HAP-1 (cell line): ENCODE measurements around the gene CSTF2T.
"Not testable (repeated sequence)": the region's sequence is repeated elsewhere in the genome, so short reads cannot be mapped to it uniquely, and the experiment has no call there.

ENCODE experiments used
- DNase-seq, 2 experiments: peaks; one replicate each; pipeline ENCODE4 v3.0.0-alpha.2; 2016 to 2020; ENCODE audit warnings: low spot score in 2 of 2
- H3K27me3 ChIP-seq: fragments of 250-450 bp; sonication (Bioruptor Pico); 2 replicates; pipeline ENCODE4 v1.5.1; 2020; ENCODE audit warnings: low read depth, mild to moderate bottlenecking, moderate library complexity
- H3K36me3 ChIP-seq: fragments of 250-450 bp; sonication (Bioruptor Pico); replicated peaks from 2 replicates; pipeline ENCODE4 v1.5.1; 2020; ENCODE audit warnings: mild to moderate bottlenecking
- H3K4me1 ChIP-seq: fragments of 250-450 bp; sonication (Bioruptor Pico); 2 replicates; pipeline ENCODE4 v1.5.1; 2020; ENCODE audit warnings: mild to moderate bottlenecking
- H3K4me3 ChIP-seq: fragments of 250-450 bp; sonication (Bioruptor Pico); 2 replicates; pipeline ENCODE4 v1.5.1; 2020; ENCODE audit warnings: mild to moderate bottlenecking, moderate library complexity
- H3K9me3 ChIP-seq: fragments of 250-450 bp; sonication (Bioruptor Pico); 2 replicates; pipeline ENCODE4 v1.5.1; 2020; ENCODE audit warnings: mild to moderate bottlenecking, moderate library complexity
- in situ Hi-C: fragments of 300-500 bp; cut with MboI; formaldehyde crosslinking; loops from 3 replicates; pipeline ENCODE4 v1.14.3; 2020; ENCODE audit warnings: low sequenced_read_pairs, inconsistent platforms, mixed read lengths

The CSTF2T gene

DNA sequence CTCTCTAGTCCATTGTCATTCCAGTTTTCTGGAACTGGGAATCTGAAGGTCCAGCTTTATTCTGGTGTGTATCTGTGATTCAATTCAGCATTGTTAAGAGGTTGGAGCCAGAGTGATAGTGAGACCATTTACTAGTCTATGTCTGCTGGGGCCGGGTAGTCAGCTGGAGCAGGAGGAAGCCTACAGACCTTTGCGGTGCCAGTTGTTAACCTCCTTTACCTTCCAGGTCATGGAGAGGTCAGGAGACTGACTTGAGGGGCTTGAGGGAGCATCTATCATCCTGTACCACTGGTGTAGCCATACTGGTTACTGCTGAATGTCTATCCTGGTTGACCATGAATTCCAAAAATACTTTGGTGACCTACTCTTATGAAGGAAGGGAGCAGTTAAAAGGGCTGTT is 9.2 kb upstream of the CSTF2T start:
- in situ Hi-C loops: no loop called here
- Histone ChIP-seq H3K9me3 (no peaks in the 10 kb centered on the region), H3K27me3 (peaks cover 8% of the 10 kb centered on the region; the same call in 1 of the 2 replicates), H3K4me1 (no peaks in the 10 kb centered on the region), H3K4me3 (no peak overlapping the region), H3K36me3 (no peaks in the 10 kb centered on the region)
- DNase-seq: no peak

GRCh38 chr10:51707821-51708424 is 8.5 kb upstream of the CSTF2T start:
- DNase-seq: no peak
- no peak overlapping the region for H3K4me3 ChIP-seq
- H3K27me3 ChIP-seq: peaks cover 11% of the 10 kb centered on the region; the same call in 1 of the 2 replicates
- in situ Hi-C loops: no loop called here
- no peaks in the 10 kb centered on the region for H3K36me3 ChIP-seq
- no peaks in the 10 kb centered on the region for H3K9me3 ChIP-seq
- no peaks in the 10 kb centered on the region for H3K4me1 ChIP-seq

DNA sequence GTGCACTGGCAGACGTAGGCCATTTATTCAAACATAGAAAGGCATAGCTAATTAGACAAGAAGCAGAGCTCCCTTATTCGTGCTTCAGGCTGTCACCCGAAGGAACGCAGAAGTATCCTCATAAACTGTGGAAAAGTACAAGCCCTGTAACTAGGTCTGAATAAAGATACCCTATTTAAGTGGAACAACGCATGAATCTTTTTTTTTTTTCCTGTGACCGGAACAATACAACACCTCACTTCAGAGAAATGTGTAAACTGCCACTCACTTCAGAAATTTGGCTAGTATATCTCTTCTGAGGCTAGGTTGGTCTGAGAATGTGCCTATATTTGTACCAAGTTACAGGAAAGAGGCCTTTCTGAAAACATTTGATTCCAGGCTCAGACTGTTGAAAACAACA is 8.0 kb upstream of the CSTF2T start:
- DNase-seq: no peak
- no peaks in the 10 kb centered on the region for H3K36me3 ChIP-seq
- H3K4me1 ChIP-seq: no peaks in the 10 kb centered on the region
- no peak overlapping the region for H3K4me3 ChIP-seq
- no peaks in the 10 kb centered on the region for H3K9me3 ChIP-seq
- H3K27me3 ChIP-seq: peaks cover 11% of the 10 kb centered on the region; the same call in 1 of the 2 replicates
- in situ Hi-C loops: no loop called here

DNA sequence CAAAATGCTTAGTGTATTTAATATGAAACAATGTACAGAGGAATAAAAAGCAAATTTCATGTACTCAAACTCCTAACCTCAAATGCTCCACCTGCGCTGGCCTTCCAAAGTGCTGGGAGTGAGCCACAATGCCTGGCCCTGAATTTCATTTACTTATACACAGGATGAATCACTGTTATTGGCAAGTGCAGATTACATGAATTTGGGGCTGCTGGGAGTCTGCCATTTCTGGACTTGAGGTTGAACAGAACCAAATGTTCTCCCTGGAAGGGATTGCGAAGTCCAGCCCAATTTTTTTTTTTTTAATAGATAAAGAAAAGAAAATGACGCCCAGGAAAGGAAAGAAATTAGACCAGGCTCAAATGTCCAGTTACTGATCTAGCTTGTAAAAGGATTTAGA is 6.8 kb upstream of the CSTF2T start:
- in situ Hi-C loops: no loop called here
- H3K27me3 ChIP-seq: peaks cover 11% of the 10 kb centered on the region; the same call in 1 of the 2 replicates

GRCh38 chr10:51705774-51706173 is 6.4 kb upstream of the CSTF2T start:
- H3K4me3 ChIP-seq: no peak overlapping the region
- no peaks in the 10 kb centered on the region for H3K36me3 ChIP-seq

More for the DNA sequence above, 6.8 kb upstream of the CSTF2T start:
- Histone ChIP-seq H3K36me3 (no peaks in the 10 kb centered on the region), H3K9me3 (no peaks in the 10 kb centered on the region), H3K4me3 (no peak overlapping the region), H3K4me1 (no peaks in the 10 kb centered on the region)
- DNase-seq: no peak

DNA sequence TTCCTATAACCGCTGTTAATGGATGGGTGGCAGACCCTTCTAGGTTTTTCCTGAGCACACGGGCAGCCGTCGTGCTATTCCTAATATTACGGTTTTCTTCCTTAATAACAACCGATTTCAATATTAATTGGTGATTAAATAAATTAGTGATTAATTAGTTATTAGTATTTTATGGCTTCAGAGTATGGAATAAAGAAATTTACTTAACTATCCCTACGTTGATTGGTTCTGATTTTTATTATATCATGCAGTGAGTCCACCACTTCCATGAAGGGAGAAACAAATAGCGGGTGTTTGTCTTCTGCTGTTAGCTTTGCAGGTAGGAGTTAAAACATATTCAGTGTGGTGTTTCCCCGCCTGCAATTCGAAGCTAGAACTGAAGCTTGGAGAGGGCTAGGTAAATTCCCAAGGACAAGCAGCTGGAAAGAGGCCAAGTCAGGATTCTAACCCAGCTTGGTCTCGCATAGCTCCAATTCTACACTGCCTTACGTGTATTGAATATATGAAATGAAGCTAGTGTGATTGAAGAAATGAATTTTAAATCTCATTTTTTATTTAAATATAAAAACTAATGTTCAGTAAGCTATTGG is 928 bp upstream of the CSTF2T start:
- DNase-seq: no peak

More at GRCh38 chr10:51705774-51706173, 6.4 kb upstream of the CSTF2T start:
- H3K4me1 ChIP-seq: no peaks in the 10 kb centered on the region
- no peaks in the 10 kb centered on the region for H3K9me3 ChIP-seq
- no peak for DNase-seq
- peaks cover 11% of the 10 kb centered on the region; the same call in 1 of the 2 replicates for H3K27me3 ChIP-seq
- in situ Hi-C loops: no loop called here

GRCh38 chr10:51699145-51699474 is 285 bp downstream of the CSTF2T start:
- peak in 1 of 2 experiments; percentile 6 for DNase-seq
- H3K4me1 ChIP-seq: peaks cover 4% of the 10 kb centered on the region

More for the DNA sequence above, 928 bp upstream of the CSTF2T start:
- Histone ChIP-seq H3K36me3 (no peaks in the 10 kb centered on the region), H3K4me3 (peak overlapping the region; percentile 58), H3K9me3 (peaks cover 3% of the 10 kb centered on the region; the same call in 1 of the 2 replicates), H3K27me3 (0 out of 2 replicates have a peak, but pooled peaks cover 2% of the 10 kb centered on the region), H3K4me1 (peaks cover 4% of the 10 kb centered on the region)
- in situ Hi-C loops: no loop called here

DNA sequence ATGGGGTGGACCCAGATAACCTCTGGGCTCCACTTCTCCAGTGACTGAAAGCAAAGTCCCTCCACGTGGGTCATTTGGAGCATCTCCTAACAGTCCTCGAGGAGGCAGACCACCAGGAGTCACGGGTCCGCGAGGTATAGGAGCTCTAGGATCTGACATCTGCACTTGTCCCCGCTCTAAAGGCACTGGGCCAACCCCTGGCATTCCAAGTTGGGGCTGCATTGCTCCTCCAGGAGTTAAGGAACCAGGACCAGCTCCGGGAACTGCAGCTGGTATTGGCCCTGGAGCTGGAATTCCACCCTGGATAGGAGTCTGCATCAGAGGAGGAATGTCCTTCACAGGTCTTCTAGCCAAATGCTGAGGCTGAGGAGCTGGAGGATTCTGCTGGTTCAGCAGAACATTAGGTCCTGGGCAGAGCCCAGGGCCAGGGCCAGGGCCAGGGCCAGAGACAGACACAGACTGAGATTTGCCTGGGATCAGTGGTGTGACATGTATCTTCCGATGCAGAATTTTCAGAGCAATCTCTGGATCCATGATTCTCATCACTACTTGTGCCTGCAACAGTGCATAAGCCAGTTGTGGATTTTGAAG is 827 bp downstream of the CSTF2T start:
- no peak for DNase-seq
- Histone ChIP-seq H3K4me3 (peak overlapping the region; percentile 58), H3K27me3 (0 out of 2 replicates have a peak, but pooled peaks cover 2% of the 10 kb centered on the region), H3K4me1 (peaks cover 4% of the 10 kb centered on the region), H3K9me3 (peaks cover 3% of the 10 kb centered on the region; the same call in 1 of the 2 replicates), H3K36me3 (0 out of 2 replicates have a peak, but pooled peaks cover 3% of the 10 kb centered on the region)
- in situ Hi-C loops: no loop called here

More at GRCh38 chr10:51699145-51699474, 285 bp downstream of the CSTF2T start:
- 0 out of 2 replicates have a peak, but pooled peaks cover 3% of the 10 kb centered on the region for H3K36me3 ChIP-seq
- in situ Hi-C loops: no loop called here
- H3K27me3 ChIP-seq: 0 out of 2 replicates have a peak, but pooled peaks cover 2% of the 10 kb centered on the region
- H3K4me3 ChIP-seq: peak overlapping the region; percentile 58
- H3K9me3 ChIP-seq: peaks cover 3% of the 10 kb centered on the region; the same call in 1 of the 2 replicates

- in situ Hi-C loops: no loop called here
- DNase-seq: no peak
Observed at GRCh38 chr10:51696251-51696650, 3.1 kb downstream of the CSTF2T start.

GRCh38 chr10:51694086-51694768 is 5.2 kb downstream of the CSTF2T start:
- Histone ChIP-seq H3K9me3 (no peaks in the 10 kb centered on the region), H3K4me1 (no peaks in the 10 kb centered on the region; the same call in 1 of the 2 replicates), H3K36me3 (0 out of 2 replicates have a peak, but pooled peaks cover 3% of the 10 kb centered on the region), H3K4me3 (no peak overlapping the region), H3K27me3 (no peaks in the 10 kb centered on the region)
- DNase-seq: no peak
- in situ Hi-C loops: no loop called here

More at GRCh38 chr10:51696251-51696650, 3.1 kb downstream of the CSTF2T start:
- Histone ChIP-seq H3K9me3 (peaks cover 3% of the 10 kb centered on the region; the same call in 1 of the 2 replicates), H3K4me1 (peaks cover 4% of the 10 kb centered on the region), H3K27me3 (no peaks in the 10 kb centered on the region), H3K4me3 (no peak overlapping the region), H3K36me3 (0 out of 2 replicates have a peak, but pooled peaks cover 3% of the 10 kb centered on the region)

GRCh38 chr10:51691135-51691534 is 8.3 kb downstream of the CSTF2T start:
- Histone ChIP-seq H3K4me3 (no peak overlapping the region), H3K4me1 (no peaks in the 10 kb centered on the region), H3K36me3 (0 out of 2 replicates have a peak, but pooled peaks cover 3% of the 10 kb centered on the region), H3K27me3 (no peaks in the 10 kb centered on the region), H3K9me3 (no peaks in the 10 kb centered on the region)
- in situ Hi-C loops: no loop called here
- no peak for DNase-seq

DNA sequence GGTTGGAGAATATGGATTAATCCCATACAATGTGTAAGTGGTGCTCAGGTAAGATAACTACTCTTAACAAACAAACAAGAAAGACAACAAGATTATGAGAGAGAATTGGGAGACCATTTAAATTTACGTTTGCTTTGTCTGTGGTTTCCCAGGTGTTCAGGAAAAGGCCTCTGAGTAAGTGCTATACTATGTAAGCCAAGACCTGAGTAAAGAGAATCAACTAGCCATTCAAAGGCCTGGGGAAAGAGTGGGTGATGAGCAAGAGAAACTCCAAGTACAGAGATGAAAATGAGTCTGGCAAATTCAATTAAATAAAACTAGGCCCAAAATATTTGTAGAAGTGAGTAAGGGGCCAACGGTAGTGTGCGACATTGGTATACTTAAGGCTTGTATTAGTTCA is 9.9 kb downstream of the CSTF2T start:
- no peak for DNase-seq
- H3K4me3 ChIP-seq: no peak overlapping the region
- in situ Hi-C loops: no loop called here
- H3K9me3 ChIP-seq: no peaks in the 10 kb centered on the region
- H3K36me3 ChIP-seq: 0 out of 2 replicates have a peak, but pooled peaks cover 3% of the 10 kb centered on the region
- no peaks in the 10 kb centered on the region for H3K4me1 ChIP-seq
- no peaks in the 10 kb centered on the region for H3K27me3 ChIP-seq

DNA sequence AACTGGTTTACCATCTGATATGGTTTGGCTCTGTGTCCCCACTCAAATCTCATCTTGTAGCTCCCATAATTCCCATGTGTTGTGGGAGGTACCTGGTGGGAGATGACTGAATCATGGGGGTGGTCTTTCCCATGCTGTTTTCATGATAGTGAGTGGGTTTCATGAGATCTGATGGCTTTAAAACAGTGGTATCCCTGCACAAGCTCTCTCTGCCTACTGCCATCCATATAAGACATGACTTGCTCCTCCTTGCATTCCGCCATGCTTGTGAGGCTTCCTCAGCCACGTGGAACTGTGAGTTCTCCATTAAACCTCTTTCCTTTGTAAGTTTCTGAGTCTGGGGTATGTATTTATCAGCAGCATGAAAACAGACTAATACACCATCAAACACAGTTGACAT is 10.6 kb downstream of the CSTF2T start:
- in situ Hi-C loops, DNase-seq: not testable (repeated sequence)

More for the DNA sequence above, 10.6 kb downstream of the CSTF2T start:
- not testable (repeated sequence) for H3K36me3 ChIP-seq, H3K27me3 ChIP-seq, H3K4me3 ChIP-seq, H3K9me3 ChIP-seq, H3K4me1 ChIP-seq
